Measurements from ENCODE around the gene P3H2.
A peak's percentile ranks its signal among the peaks of the same experiment; 100 is the strongest.

The P3H2 gene

GRCh38 chr3:189978753-189979152 is 141.9 kb downstream of the P3H2 start:
- no peak for DNase-seq (ENCODE audit: low read depth)
- TF ChIP-seq MYC (IDR thresholded peaks at IDR 0.05; ENCODE audit: low read depth, low read length) (no peak), MAX (IDR thresholded peaks at IDR 0.05; ENCODE audit: low read depth, low read length) (no peak), CTCF (IDR thresholded peaks at IDR 0.05; ENCODE audit: low read depth, low read length) (no peak), POLR2A (IDR thresholded peaks at IDR 0.05; ENCODE audit: extremely low read depth, insufficient read length) (no peak)

GRCh38 chr3:189977174-189977573 is 143.5 kb downstream of the P3H2 start:
- TF ChIP-seq CTCF (IDR thresholded peaks at IDR 0.05; ENCODE audit: low read depth, low read length) (no peak), POLR2A (IDR thresholded peaks at IDR 0.05; ENCODE audit: extremely low read depth, insufficient read length) (no peak), MYC (IDR thresholded peaks at IDR 0.05; ENCODE audit: low read depth, low read length) (no peak), MAX (IDR thresholded peaks at IDR 0.05; ENCODE audit: low read depth, low read length) (no peak)
- no peak for DNase-seq (ENCODE audit: low read depth)

More at GRCh38 chr3:189978753-189979152, 141.9 kb downstream of the P3H2 start:
- no peak overlapping the region for H3K4me3 ChIP-seq (ENCODE audit: low read depth, low read length)

GRCh38 chr3:189975391-189975990 is 145.2 kb downstream of the P3H2 start:
- TF ChIP-seq CTCF (IDR thresholded peaks at IDR 0.05; ENCODE audit: low read depth, low read length), result no peak
- no peak for TF ChIP-seq POLR2A (IDR thresholded peaks at IDR 0.05; ENCODE audit: extremely low read depth, insufficient read length)
- TF ChIP-seq MYC (IDR thresholded peaks at IDR 0.05; ENCODE audit: low read depth, low read length), result no peak
- no peak for TF ChIP-seq MAX (IDR thresholded peaks at IDR 0.05; ENCODE audit: low read depth, low read length)
- no peak overlapping the region for H3K4me3 ChIP-seq (ENCODE audit: low read depth, low read length)
- DNase-seq (ENCODE audit: low read depth), result no peak

More at GRCh38 chr3:189977174-189977573, 143.5 kb downstream of the P3H2 start:
- H3K4me3 ChIP-seq (ENCODE audit: low read depth, low read length), result no peak overlapping the region

- no peak overlapping the region for H3K4me3 ChIP-seq (ENCODE audit: low read depth, low read length)
- DNase-seq (ENCODE audit: low read depth), result no peak
- TF ChIP-seq POLR2A (IDR thresholded peaks at IDR 0.05; ENCODE audit: extremely low read depth, insufficient read length), result no peak
- no peak for TF ChIP-seq MYC (IDR thresholded peaks at IDR 0.05; ENCODE audit: low read depth, low read length)
- no peak for TF ChIP-seq CTCF (IDR thresholded peaks at IDR 0.05; ENCODE audit: low read depth, low read length)
Measured at GRCh38 chr3:189974359-189974758, 146.3 kb downstream of the P3H2 start.

- no peak overlapping the region for H3K4me3 ChIP-seq (ENCODE audit: low read depth, low read length)
- TF ChIP-seq MYC (IDR thresholded peaks at IDR 0.05; ENCODE audit: low read depth, low read length) (peak; percentile 32; the same call in 1 of the 2 replicates), MAX (IDR thresholded peaks at IDR 0.05; ENCODE audit: low read depth, low read length) (no peak), CTCF (IDR thresholded peaks at IDR 0.05; ENCODE audit: low read depth, low read length) (peak; percentile 65), POLR2A (IDR thresholded peaks at IDR 0.05; ENCODE audit: extremely low read depth, insufficient read length) (no peak)
- DNase-seq (ENCODE audit: low read depth), result peak; percentile 47
Measured at GRCh38 chr3:189967254-189967865, 153.3 kb downstream of the P3H2 start.

Measured in NB4 (cell line).